GM18868 (cell line): Measurements from ENCODE around the gene DCLK2.
A peak's percentile ranks its signal among the peaks of the same experiment; 100 is the strongest.
"Not testable (repeated sequence)": the region's sequence is repeated elsewhere in the genome, so short reads cannot be mapped to it uniquely, and the experiment has no call there.

Experiments
- ATAC-seq: cut with Tn5 transposase; IDR thresholded peaks from one replicate; pipeline ENCODE4 v1.9.1; 2021; ENCODE audit warnings: mild to moderate bottlenecking, moderate library complexity; ENCODE audit not compliant: unreplicated experiment

The DCLK2 gene

GRCh38 chr4:150197256-150197655, 119.0 kb downstream of the DCLK2 start:
- ATAC-seq, result not testable (repeated sequence)

- ATAC-seq, result no peak
These were observed 120.8 kb downstream of the DCLK2 start for GRCh38 chr4:150199056-150199455.

GRCh38 chr4:150205016-150205415, 126.8 kb downstream of the DCLK2 start:
- no peak for ATAC-seq

- no peak for ATAC-seq
These were observed 128.0 kb downstream of the DCLK2 start for GRCh38 chr4:150206265-150206664.

- no peak for ATAC-seq
These were observed 128.7 kb downstream of the DCLK2 start for GRCh38 chr4:150206954-150207353.

GRCh38 chr4:150207871-150208270, 129.6 kb downstream of the DCLK2 start:
- no peak for ATAC-seq

- peak; percentile 68 for ATAC-seq
These were observed 131.0 kb downstream of the DCLK2 start for GRCh38 chr4:150209140-150209829.

- no peak for ATAC-seq
These were observed 132.8 kb downstream of the DCLK2 start for GRCh38 chr4:150211016-150211415.

GRCh38 chr4:150211799-150212445, 133.7 kb downstream of the DCLK2 start:
- ATAC-seq, result no peak

- ATAC-seq, result no peak
These were observed 134.2 kb downstream of the DCLK2 start for GRCh38 chr4:150212485-150212884.

- ATAC-seq, result peak; percentile 61
These were observed 134.7 kb downstream of the DCLK2 start for GRCh38 chr4:150212927-150213326.

GRCh38 chr4:150215601-150216000, 137.4 kb downstream of the DCLK2 start:
- ATAC-seq, result no peak

- ATAC-seq, result no peak
These were observed 138.5 kb downstream of the DCLK2 start for GRCh38 chr4:150216726-150217125.

- no peak for ATAC-seq
These were observed 138.9 kb downstream of the DCLK2 start for GRCh38 chr4:150217192-150217591.

- ATAC-seq, result no peak
These were observed 139.6 kb downstream of the DCLK2 start for GRCh38 chr4:150217808-150218207.

- ATAC-seq, result no peak
These were observed 140.2 kb downstream of the DCLK2 start for GRCh38 chr4:150218447-150218846.

GRCh38 chr4:150219841-150220240, 141.6 kb downstream of the DCLK2 start:
- ATAC-seq, result no peak

- no peak for ATAC-seq
These were observed 146.8 kb downstream of the DCLK2 start for GRCh38 chr4:150224896-150225591.

GRCh38 chr4:150229520-150229919, 151.3 kb downstream of the DCLK2 start:
- ATAC-seq, result no peak

- no peak for ATAC-seq
These were observed 152.3 kb downstream of the DCLK2 start for GRCh38 chr4:150230561-150230960.

GRCh38 chr4:150231107-150231770, 153.0 kb downstream of the DCLK2 start:
- ATAC-seq, result no peak
